D721Med (cell line): ENCODE measurements around the gene APOM.
A peak's percentile ranks its signal among the peaks of the same experiment; 100 is the strongest.

ENCODE experiments used
- DNase-seq: peaks from one replicate; pipeline ENCODE4 v3.0.0; 2011; ENCODE audit warnings: low spot score; ENCODE audit not compliant: insufficient read length
- FAIRE-seq: peaks from 2 replicates; lab custom pipeline; 2011; peaks lifted over from hg19 to GRCh38; lab: Jason Lieb, UNC
- CTCF ChIP-seq: IDR thresholded peaks from 2 replicates; pipeline ENCODE4 v1.5.1; 2012; ENCODE audit warnings: mild to moderate bottlenecking, control low read depth; ENCODE audit not compliant: insufficient read depth; ENCODE audit errors: missing control alignments

The APOM gene

GRCh38 chr6:31643818-31644454 is 11.8 kb upstream of the APOM start:
- no peak for TF ChIP-seq CTCF

GRCh38 chr6:31645325-31645724 is 10.4 kb upstream of the APOM start:
- FAIRE-seq = no peak
- DNase-seq = no peak
- TF ChIP-seq CTCF = no peak

More at GRCh38 chr6:31643818-31644454, 11.8 kb upstream of the APOM start:
- DNase-seq = no peak
- FAIRE-seq = no peak

GRCh38 chr6:31651602-31652191 is 4.0 kb upstream of the APOM start:
- TF ChIP-seq CTCF = no peak
- peak; percentile 67 for DNase-seq
- no peak for FAIRE-seq

- FAIRE-seq (no peak), DNase-seq (peak; percentile 84)
- TF ChIP-seq CTCF = peak; percentile 30
Measured at GRCh38 chr6:31652925-31653724, 2.6 kb upstream of the APOM start.

GRCh38 chr6:31654574-31655348 is 933 bp upstream of the APOM start:
- DNase-seq (no peak), FAIRE-seq (no peak)
- TF ChIP-seq CTCF = no peak

- TF ChIP-seq CTCF = no peak
- DNase-seq = no peak
- FAIRE-seq = no peak
Measured at GRCh38 chr6:31657406-31658157, 1.9 kb downstream of the APOM start.
